Measurements from ENCODE around the gene CREB3L1. TPM values are rescaled to one million over a fixed set of nuclear protein-coding genes. Genes with fewer than 3 reads are reported as not detected.

CREB3L1 gene
- total RNA-seq, 1 donor from 2014 or later = 12.5 TPM

DNA sequence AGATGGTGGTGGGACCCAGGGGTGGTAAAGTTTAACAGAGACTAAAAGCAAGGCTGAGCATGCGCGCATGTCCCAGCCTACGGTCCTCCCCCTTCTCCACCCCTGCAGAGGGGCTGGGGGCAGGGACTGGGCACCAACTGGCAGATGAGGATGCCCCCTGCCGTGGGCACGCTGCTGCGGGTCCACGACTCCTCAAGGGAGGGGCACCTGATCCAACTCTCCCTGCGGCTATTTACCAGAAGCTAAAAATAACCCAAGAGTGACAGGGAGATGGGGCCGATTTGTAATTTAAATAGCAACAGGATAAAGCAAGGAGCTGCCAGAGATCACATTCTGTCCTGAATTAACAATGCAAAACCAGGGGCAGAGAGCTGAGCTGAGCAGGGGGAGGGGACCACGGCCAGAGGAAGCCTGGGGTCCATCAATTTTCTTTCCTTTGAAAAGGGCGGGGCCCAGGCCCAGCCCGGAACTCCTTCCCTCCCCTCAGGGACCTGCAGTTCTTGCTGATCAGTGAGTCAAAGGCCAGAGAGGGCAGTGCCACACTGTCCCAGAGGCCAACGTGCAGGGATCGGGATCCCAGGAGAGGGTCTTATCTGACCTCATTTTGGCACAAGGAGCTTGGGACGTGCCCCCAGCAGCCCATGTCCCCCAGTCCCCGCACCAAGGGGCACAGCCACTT lies 61.7 kb downstream of the CREB3L1 start:
- Histone ChIP-seq H3K9me3 (ENCODE audit: control insufficient read depth in 3 of 3, low read length in 3 of 3) (no peaks in the 10 kb centered on the region), H3K4me1 (ENCODE audit: control insufficient read depth in 3 of 3, insufficient read depth in 3 of 3, low read length in 3 of 3) (peaks cover 24 to 39% (median 37%) of the 10 kb centered on the region in 3 donors), H3K36me3 (ENCODE audit: control insufficient read depth in 3 of 3, insufficient read depth in 3 of 3, low read length in 3 of 3) (no peaks in the 10 kb centered on the region), H3K9ac (ENCODE audit: low read depth in 1 of 3, low read length in 3 of 3) (peak overlapping the region; percentile 55 to 81 (median 57)), H3K4me3 (ENCODE audit: low read length in 3 of 3) (peak overlapping the region; percentile 59 to 72 (median 66)), H3K27me3 (ENCODE audit: control insufficient read depth in 3 of 3, insufficient read depth in 3 of 3, low read length in 3 of 3) (peaks cover 1 to 7% (median 4%) of the 10 kb centered on the region in 3 donors), H3K27ac (ENCODE audit: low read depth, low read length) (peak overlapping the region; percentile 86)

DNA sequence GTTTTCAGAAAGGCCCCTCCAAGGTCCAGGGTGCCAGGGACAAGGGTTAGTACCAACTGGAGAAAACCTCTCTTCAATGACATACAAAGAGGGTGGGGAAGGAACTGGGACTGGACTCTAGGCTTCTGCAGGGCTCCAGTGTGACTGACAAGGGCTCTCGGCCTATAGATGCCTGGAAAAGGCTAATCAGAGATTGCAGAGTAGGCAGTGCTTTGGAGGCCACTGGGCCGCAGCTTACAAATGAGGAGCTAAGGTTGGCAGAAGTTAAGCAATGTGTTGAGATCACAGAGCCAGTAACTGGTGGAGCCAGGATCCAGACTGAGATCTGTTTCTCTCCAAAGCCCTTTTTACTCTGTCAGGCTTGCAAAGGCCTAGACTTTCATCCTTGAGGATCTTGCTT lies 62.4 kb downstream of the CREB3L1 start:
- Histone ChIP-seq H3K9ac (ENCODE audit: low read depth in 1 of 3, low read length in 3 of 3) (peak overlapping the region in 2 of 3 donors; percentile 38 to 81), H3K4me3 (ENCODE audit: low read length in 3 of 3) (peak overlapping the region in 2 of 3 donors; percentile 59 to 72)

DNA sequence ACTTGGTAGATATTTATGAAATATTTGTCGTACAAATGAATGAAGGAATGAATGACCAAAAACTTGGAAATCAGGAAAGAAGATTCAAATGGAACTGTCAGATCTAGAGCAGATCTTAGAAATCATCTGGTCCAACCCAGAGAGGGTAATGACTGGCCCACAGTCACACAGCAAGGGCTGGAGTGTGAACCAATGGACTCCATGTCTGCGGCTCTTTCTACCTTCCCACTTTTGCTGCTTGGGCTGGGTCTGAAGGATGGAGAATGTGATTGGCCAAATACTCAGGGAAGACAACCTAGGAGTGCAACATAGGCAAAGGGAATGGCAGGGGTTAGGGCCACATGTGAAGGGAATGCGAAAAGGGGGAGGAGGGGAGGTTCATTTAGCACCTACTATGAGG lies 64.0 kb downstream of the CREB3L1 start:
- Histone ChIP-seq H3K36me3 (ENCODE audit: control insufficient read depth in 3 of 3, insufficient read depth in 3 of 3, low read length in 3 of 3) (no peaks in the 10 kb centered on the region), H3K27me3 (ENCODE audit: control insufficient read depth in 3 of 3, insufficient read depth in 3 of 3, low read length in 3 of 3) (no peaks in the 10 kb centered on the region), H3K27ac (ENCODE audit: low read depth, low read length) (no peak overlapping the region), H3K9ac (ENCODE audit: low read depth in 1 of 3, low read length in 3 of 3) (no peak overlapping the region), H3K4me3 (ENCODE audit: low read length in 3 of 3) (no peak overlapping the region), H3K9me3 (ENCODE audit: control insufficient read depth in 3 of 3, low read length in 3 of 3) (no peaks in the 10 kb centered on the region), H3K4me1 (ENCODE audit: control insufficient read depth in 3 of 3, insufficient read depth in 3 of 3, low read length in 3 of 3) (peaks cover 24 to 44% (median 39%) of the 10 kb centered on the region in 3 donors)

More for the DNA sequence above, 62.4 kb downstream of the CREB3L1 start:
- no peaks in the 10 kb centered on the region for H3K36me3 ChIP-seq (ENCODE audit: control insufficient read depth in 3 of 3, insufficient read depth in 3 of 3, low read length in 3 of 3)
- H3K4me1 ChIP-seq (ENCODE audit: control insufficient read depth in 3 of 3, insufficient read depth in 3 of 3, low read length in 3 of 3) = peaks cover 24 to 40% (median 39%) of the 10 kb centered on the region in 3 donors
- H3K27ac ChIP-seq (ENCODE audit: low read depth, low read length) = peak overlapping the region; percentile 86
- no peaks in the 10 kb centered on the region for H3K27me3 ChIP-seq (ENCODE audit: control insufficient read depth in 3 of 3, insufficient read depth in 3 of 3, low read length in 3 of 3)
- H3K9me3 ChIP-seq (ENCODE audit: control insufficient read depth in 3 of 3, low read length in 3 of 3) = no peaks in the 10 kb centered on the region

DNA sequence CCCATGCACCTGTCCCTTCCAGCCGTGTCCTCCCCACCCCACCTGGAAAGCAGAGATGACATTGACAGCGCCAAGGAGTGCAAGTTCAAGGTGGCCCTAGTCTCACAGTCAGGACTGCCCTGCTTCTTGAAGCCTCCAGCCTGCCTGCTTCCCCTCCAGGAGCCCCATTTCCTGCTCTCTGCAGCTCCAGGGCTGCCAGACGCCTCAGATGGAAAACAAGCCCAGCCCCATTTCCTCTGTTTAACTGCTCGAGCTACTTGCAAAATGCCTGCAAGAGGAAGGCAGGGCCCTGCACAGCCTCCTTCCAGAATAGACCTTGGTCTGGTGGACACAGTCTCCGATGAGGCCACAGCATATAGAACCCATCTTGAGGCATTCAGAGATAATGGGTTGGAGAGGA lies 64.8 kb downstream of the CREB3L1 start:
- Histone ChIP-seq H3K4me1 (ENCODE audit: control insufficient read depth in 3 of 3, insufficient read depth in 3 of 3, low read length in 3 of 3) (peaks cover 28 to 48% (median 44%) of the 10 kb centered on the region in 3 donors), H3K27me3 (ENCODE audit: control insufficient read depth in 3 of 3, insufficient read depth in 3 of 3, low read length in 3 of 3) (no peaks in the 10 kb centered on the region), H3K9ac (ENCODE audit: low read depth in 1 of 3, low read length in 3 of 3) (peak overlapping the region in 1 of 3 donors; percentile 50), H3K36me3 (ENCODE audit: control insufficient read depth in 3 of 3, insufficient read depth in 3 of 3, low read length in 3 of 3) (no peaks in the 10 kb centered on the region), H3K27ac (ENCODE audit: low read depth, low read length) (no peak overlapping the region), H3K9me3 (ENCODE audit: control insufficient read depth in 3 of 3, low read length in 3 of 3) (no peaks in the 10 kb centered on the region), H3K4me3 (ENCODE audit: low read length in 3 of 3) (no peak overlapping the region)

DNA sequence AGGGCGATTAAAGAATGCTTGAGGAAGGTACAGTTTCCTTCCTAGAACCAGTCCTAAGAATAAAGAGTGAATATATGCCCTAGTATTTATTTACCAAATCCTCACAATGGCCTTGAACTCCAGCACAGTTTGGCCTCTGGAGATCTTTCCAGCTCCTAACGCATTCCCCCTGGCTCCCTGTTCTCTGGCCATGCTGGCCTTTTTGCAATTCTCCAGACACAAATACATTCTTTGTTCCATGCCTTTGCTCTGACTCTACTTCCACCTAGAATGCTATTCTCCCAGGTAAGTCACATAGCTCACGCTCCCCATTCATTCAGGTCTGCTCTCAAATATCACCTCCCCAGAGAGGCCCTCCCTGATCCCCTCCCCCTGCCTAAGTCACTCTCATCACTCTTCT lies 66.1 kb downstream of the CREB3L1 start:
- no peaks in the 10 kb centered on the region for H3K27me3 ChIP-seq (ENCODE audit: control insufficient read depth in 3 of 3, insufficient read depth in 3 of 3, low read length in 3 of 3)
- no peak overlapping the region for H3K4me3 ChIP-seq (ENCODE audit: low read length in 3 of 3)
- no peaks in the 10 kb centered on the region for H3K9me3 ChIP-seq (ENCODE audit: control insufficient read depth in 3 of 3, low read length in 3 of 3)
- no peaks in the 10 kb centered on the region for H3K36me3 ChIP-seq (ENCODE audit: control insufficient read depth in 3 of 3, insufficient read depth in 3 of 3, low read length in 3 of 3)
- no peak overlapping the region for H3K27ac ChIP-seq (ENCODE audit: low read depth, low read length)
- H3K9ac ChIP-seq (ENCODE audit: low read depth in 1 of 3, low read length in 3 of 3) = no peak overlapping the region
- H3K4me1 ChIP-seq (ENCODE audit: control insufficient read depth in 3 of 3, insufficient read depth in 3 of 3, low read length in 3 of 3) = peaks cover 34 to 55% (median 49%) of the 10 kb centered on the region in 3 donors

DNA sequence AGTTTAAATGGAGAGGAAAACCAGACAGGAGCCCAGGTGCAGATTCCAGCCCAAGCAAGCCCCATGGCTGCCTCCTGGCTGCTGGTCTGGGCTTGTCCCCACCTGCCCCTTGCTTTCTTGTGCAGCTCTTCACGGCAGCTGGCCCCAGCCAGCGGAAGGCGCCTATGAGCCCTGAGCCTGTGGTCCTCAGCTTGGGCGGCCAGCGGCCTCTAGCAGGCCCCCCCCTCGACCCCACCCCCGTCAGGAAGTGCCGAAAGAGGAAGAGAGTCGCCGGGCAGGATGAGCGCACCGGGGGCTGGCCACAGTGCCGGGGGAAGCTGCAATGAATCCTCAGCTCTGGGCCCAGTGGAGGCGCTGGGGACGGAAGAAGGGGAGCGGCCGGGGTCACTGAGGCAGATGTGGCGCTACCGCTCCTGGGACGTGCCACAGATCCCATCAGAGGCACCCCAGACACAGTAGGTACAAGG lies 67.7 kb downstream of the CREB3L1 start:
- Histone ChIP-seq H3K9me3 (ENCODE audit: control insufficient read depth in 3 of 3, low read length in 3 of 3) (no peaks in the 10 kb centered on the region), H3K27me3 (ENCODE audit: control insufficient read depth in 3 of 3, insufficient read depth in 3 of 3, low read length in 3 of 3) (no peaks in the 10 kb centered on the region), H3K9ac (ENCODE audit: low read depth in 1 of 3, low read length in 3 of 3) (peak overlapping the region in 2 of 3 donors; percentile 3 to 21), H3K27ac (ENCODE audit: low read depth, low read length) (no peak overlapping the region), H3K4me1 (ENCODE audit: control insufficient read depth in 3 of 3, insufficient read depth in 3 of 3, low read length in 3 of 3) (peaks cover 23 to 49% (median 40%) of the 10 kb centered on the region in 3 donors), H3K4me3 (ENCODE audit: low read length in 3 of 3) (peak overlapping the region; percentile 51 to 70 (median 64)), H3K36me3 (ENCODE audit: control insufficient read depth in 3 of 3, insufficient read depth in 3 of 3, low read length in 3 of 3) (no peaks in the 10 kb centered on the region)

DNA sequence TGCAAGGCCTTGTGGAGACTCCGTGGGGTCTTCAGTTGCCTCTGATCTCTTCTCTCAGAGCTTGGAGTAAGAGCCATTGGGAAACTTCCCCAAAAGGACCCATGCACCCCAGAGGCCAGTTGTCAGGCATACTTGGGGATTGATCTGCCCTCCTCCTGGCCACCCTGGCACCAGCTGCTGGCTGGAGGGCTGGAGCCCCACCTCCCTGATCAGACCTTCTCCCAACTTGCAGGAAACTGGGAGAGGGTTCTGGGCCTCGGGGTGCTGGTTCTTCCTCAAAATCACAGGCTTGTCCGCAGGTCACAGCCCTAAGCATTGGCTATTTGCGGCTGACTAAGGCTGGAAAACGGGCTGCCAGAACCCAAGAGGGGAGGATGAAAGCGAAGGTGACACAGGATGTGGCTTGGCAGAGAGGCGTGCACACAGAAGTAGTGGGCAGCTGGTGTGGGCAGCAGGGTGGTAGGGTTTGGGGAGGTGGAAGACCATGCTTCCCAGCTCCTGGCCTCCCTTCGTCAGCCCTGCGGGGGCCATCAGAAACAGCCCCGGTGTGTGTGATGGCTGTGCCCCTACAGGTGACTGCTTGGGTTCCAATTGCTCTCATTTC lies 68.5 kb downstream of the CREB3L1 start:
- H3K27me3 ChIP-seq (ENCODE audit: control insufficient read depth in 3 of 3, insufficient read depth in 3 of 3, low read length in 3 of 3) = no peaks in the 10 kb centered on the region
- H3K36me3 ChIP-seq (ENCODE audit: control insufficient read depth in 3 of 3, insufficient read depth in 3 of 3, low read length in 3 of 3) = no peaks in the 10 kb centered on the region
- peak overlapping the region; percentile 63 to 70 (median 64) for H3K4me3 ChIP-seq (ENCODE audit: low read length in 3 of 3)
- no peaks in the 10 kb centered on the region for H3K9me3 ChIP-seq (ENCODE audit: control insufficient read depth in 3 of 3, low read length in 3 of 3)
- peak overlapping the region in 2 of 3 donors; percentile 21 to 45 for H3K9ac ChIP-seq (ENCODE audit: low read depth in 1 of 3, low read length in 3 of 3)
- no peak overlapping the region for H3K27ac ChIP-seq (ENCODE audit: low read depth, low read length)
- H3K4me1 ChIP-seq (ENCODE audit: control insufficient read depth in 3 of 3, insufficient read depth in 3 of 3, low read length in 3 of 3) = peaks cover 23 to 45% (median 37%) of the 10 kb centered on the region in 3 donors

DNA sequence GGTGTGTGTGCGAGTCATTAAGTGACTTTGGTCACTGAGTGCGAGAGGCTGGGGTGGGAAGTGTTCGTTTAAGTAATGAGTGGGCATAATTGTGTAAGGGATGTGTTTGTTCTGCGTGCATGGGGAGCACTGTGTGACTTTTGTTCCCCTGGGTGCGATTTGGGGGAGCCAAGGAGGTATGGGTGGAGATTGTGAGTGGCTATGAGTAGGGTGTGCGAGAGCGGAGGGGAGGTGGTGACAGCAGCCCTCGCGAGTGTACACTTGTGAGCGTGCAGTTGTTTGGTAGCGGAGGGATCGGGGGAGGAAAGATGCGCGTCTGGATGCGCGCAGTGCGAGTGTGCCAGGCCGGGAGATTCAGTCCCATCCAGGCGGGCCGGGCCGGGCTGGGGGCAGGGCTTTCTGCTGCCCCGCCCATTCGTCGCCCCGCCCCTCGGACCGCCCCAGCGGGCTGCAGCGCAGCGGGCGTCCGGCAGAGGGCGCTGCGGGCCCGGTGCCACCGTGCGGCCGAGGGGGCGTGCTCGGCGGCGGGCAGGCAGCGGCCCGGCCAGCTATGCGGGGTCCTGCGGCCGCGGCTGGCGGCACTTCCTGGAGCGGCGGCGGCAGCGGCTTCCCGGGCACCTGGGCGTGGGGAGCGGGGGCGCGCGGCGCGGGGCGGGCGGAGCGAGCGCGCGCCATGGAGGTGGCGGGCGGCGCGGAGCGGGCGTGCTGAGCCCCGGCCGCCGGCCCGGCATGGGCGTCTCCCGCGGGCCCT lies 69.6 kb downstream of the CREB3L1 start, which contains the start of gene DGKZ:
Gene DGKZ (plus strand): TSS at position 578 of the 751 bp plus-strand sequence. CDS start 197 bp downstream, outside the sequence.
- no peaks in the 10 kb centered on the region for H3K36me3 ChIP-seq (ENCODE audit: control insufficient read depth in 3 of 3, insufficient read depth in 3 of 3, low read length in 3 of 3)
- peaks cover 34 to 49% (median 43%) of the 10 kb centered on the region in 3 donors for H3K4me1 ChIP-seq (ENCODE audit: control insufficient read depth in 3 of 3, insufficient read depth in 3 of 3, low read length in 3 of 3)
- H3K9me3 ChIP-seq (ENCODE audit: control insufficient read depth in 3 of 3, low read length in 3 of 3) = no peaks in the 10 kb centered on the region
- H3K27ac ChIP-seq (ENCODE audit: low read depth, low read length) = no peak within 1 kb of the TSS
- H3K27me3 ChIP-seq (ENCODE audit: control insufficient read depth in 3 of 3, insufficient read depth in 3 of 3, low read length in 3 of 3) = no peaks in the 10 kb centered on the region
- H3K4me3 ChIP-seq (ENCODE audit: low read length in 3 of 3) = peak within 1 kb of the TSS; percentile 78 to 86 (median 86)
- peak within 1 kb of the TSS; percentile 80 to 92 (median 84) for H3K9ac ChIP-seq (ENCODE audit: low read depth in 1 of 3, low read length in 3 of 3)

DNA sequence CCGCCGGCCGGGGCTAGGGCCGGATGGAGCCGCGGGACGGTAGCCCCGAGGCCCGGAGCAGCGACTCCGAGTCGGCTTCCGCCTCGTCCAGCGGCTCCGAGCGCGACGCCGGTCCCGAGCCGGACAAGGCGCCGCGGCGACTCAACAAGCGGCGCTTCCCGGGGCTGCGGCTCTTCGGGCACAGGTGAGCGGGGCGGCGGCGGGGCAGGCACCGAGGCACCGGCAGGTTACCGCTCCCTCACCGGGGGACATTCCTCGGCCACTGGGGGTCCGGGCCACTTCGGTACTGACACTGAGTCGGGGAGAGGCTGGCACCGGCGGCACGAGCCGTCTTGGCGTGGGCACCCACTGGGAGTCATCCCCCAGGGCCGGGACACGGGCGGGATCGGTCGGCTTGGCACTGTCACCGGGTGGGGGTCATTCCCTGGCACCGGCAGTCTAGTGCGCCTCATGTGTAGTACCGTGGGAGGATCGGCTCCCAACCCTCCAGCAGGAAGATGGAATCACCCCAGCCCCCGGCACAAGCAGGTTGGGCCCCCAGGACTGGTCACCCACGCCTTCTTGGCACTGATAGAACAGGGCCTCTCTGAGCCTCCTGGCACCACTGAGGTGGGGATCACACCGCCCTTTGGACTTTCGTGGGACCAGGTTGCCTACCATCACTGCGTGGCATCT lies 70.3 kb downstream of the CREB3L1 start:
- H3K27ac ChIP-seq (ENCODE audit: low read depth, low read length) = no peak overlapping the region
- H3K4me3 ChIP-seq (ENCODE audit: low read length in 3 of 3) = peak overlapping the region; percentile 78 to 86 (median 86)
- no peaks in the 10 kb centered on the region for H3K36me3 ChIP-seq (ENCODE audit: control insufficient read depth in 3 of 3, insufficient read depth in 3 of 3, low read length in 3 of 3)
- no peaks in the 10 kb centered on the region for H3K27me3 ChIP-seq (ENCODE audit: control insufficient read depth in 3 of 3, insufficient read depth in 3 of 3, low read length in 3 of 3)
- peaks cover 36 to 50% (median 44%) of the 10 kb centered on the region in 3 donors for H3K4me1 ChIP-seq (ENCODE audit: control insufficient read depth in 3 of 3, insufficient read depth in 3 of 3, low read length in 3 of 3)
- H3K9ac ChIP-seq (ENCODE audit: low read depth in 1 of 3, low read length in 3 of 3) = peak overlapping the region; percentile 80 to 92 (median 84)
- no peaks in the 10 kb centered on the region for H3K9me3 ChIP-seq (ENCODE audit: control insufficient read depth in 3 of 3, low read length in 3 of 3)

All from skeletal muscle tissue (tissue), 4 donors.